ENCODE data around the gene BCLAF1.

The BCLAF1 gene

GRCh38 chr6:136323431-136324112 lies 33.9 kb upstream of the BCLAF1 start:
- no peak overlapping the region for H2BK12ac ChIP-seq (ENCODE audit: low read length)
- no peaks in the 10 kb centered on the region for H3K4me1 ChIP-seq (ENCODE audit: control insufficient read depth in 1 of 2, insufficient read depth in 2 of 2, low read length in 2 of 2)
- no peak overlapping the region for H4K12ac ChIP-seq (ENCODE audit: low read depth, low read length)
- no peak overlapping the region for H3K27ac ChIP-seq (ENCODE audit: low read depth, low read length)
- no peaks in the 10 kb centered on the region for H3K27me3 ChIP-seq (ENCODE audit: insufficient read depth, low read length)
- H2BK120ac ChIP-seq (ENCODE audit: insufficient read depth, low read length, poor library complexity) = no peak overlapping the region
- no peak overlapping the region for H3K9ac ChIP-seq (ENCODE audit: low read length)
- no CpG with 5 or more reads among the region's 10 CpGs for WGBS (ENCODE audit: extremely low coverage, insufficient coverage, insufficient read length)
- no peak overlapping the region for H3K4me2 ChIP-seq (ENCODE audit: low read length)
- no peaks in the 10 kb centered on the region for H3K79me1 ChIP-seq (ENCODE audit: low read length)
- no peak overlapping the region for H3K23ac ChIP-seq (ENCODE audit: low read length)
- H3K9me3 ChIP-seq (ENCODE audit: insufficient read depth, low read depth, low read length) = no peaks in the 10 kb centered on the region
- no peaks in the 10 kb centered on the region for H3K36me3 ChIP-seq (ENCODE audit: control insufficient read depth in 1 of 2, insufficient read depth in 2 of 2, low read length in 2 of 2)
- no peak overlapping the region for H3K14ac ChIP-seq (ENCODE audit: low read length)
- H3K18ac ChIP-seq (ENCODE audit: low read length) = no peak overlapping the region
- no peaks in the 10 kb centered on the region for H3K79me2 ChIP-seq (ENCODE audit: control insufficient read depth, insufficient read depth, low read length, poor library complexity)
- no peak overlapping the region for H2AK5ac ChIP-seq (ENCODE audit: low read length)
- no peak overlapping the region for H3K4ac ChIP-seq (ENCODE audit: low read depth, low read length)
- no peak overlapping the region for H2BK5ac ChIP-seq (ENCODE audit: low read depth, low read length, poor library complexity)
- no peak overlapping the region for H3K4me3 ChIP-seq (ENCODE audit: low read depth, low read length)
- H4K91ac ChIP-seq (ENCODE audit: low read depth, low read length) = no peak overlapping the region
- no peak overlapping the region for H4K8ac ChIP-seq (ENCODE audit: low read depth, low read length)
- DNase-seq = no peak
- H2AFZ ChIP-seq (ENCODE audit: insufficient read depth, low read length, poor library complexity) = no peak overlapping the region

GRCh38 chr6:136319732-136320131 lies 30.1 kb upstream of the BCLAF1 start:
- Histone ChIP-seq H3K14ac (ENCODE audit: low read length) (no peak overlapping the region), H2AFZ (ENCODE audit: insufficient read depth, low read length, poor library complexity) (no peak overlapping the region), H3K18ac (ENCODE audit: low read length) (no peak overlapping the region), H3K9ac (ENCODE audit: low read length) (no peak overlapping the region), H4K8ac (ENCODE audit: low read depth, low read length) (no peak overlapping the region), H3K4me2 (ENCODE audit: low read length) (no peak overlapping the region), H3K27ac (ENCODE audit: low read depth, low read length) (no peak overlapping the region), H3K9me3 (ENCODE audit: insufficient read depth, low read depth, low read length) (no peaks in the 10 kb centered on the region), H2BK12ac (ENCODE audit: low read length) (no peak overlapping the region), H3K27me3 (ENCODE audit: insufficient read depth, low read length) (no peaks in the 10 kb centered on the region), H3K36me3 (ENCODE audit: control insufficient read depth in 1 of 2, insufficient read depth in 2 of 2, low read length in 2 of 2) (no peaks in the 10 kb centered on the region), H4K91ac (ENCODE audit: low read depth, low read length) (no peak overlapping the region), H3K4ac (ENCODE audit: low read depth, low read length) (no peak overlapping the region), H4K12ac (ENCODE audit: low read depth, low read length) (no peak overlapping the region), H3K79me1 (ENCODE audit: low read length) (no peaks in the 10 kb centered on the region), H3K23ac (ENCODE audit: low read length) (no peak overlapping the region), H2AK5ac (ENCODE audit: low read length) (no peak overlapping the region), H2BK120ac (ENCODE audit: insufficient read depth, low read length, poor library complexity) (no peak overlapping the region), H2BK5ac (ENCODE audit: low read depth, low read length, poor library complexity) (no peak overlapping the region), H3K4me1 (ENCODE audit: control insufficient read depth in 1 of 2, insufficient read depth in 2 of 2, low read length in 2 of 2) (no peaks in the 10 kb centered on the region), H3K4me3 (ENCODE audit: low read depth, low read length) (no peak overlapping the region), H3K79me2 (ENCODE audit: control insufficient read depth, insufficient read depth, low read length, poor library complexity) (no peaks in the 10 kb centered on the region)
- no peak for DNase-seq

- H2AK5ac ChIP-seq (ENCODE audit: low read length) = no peak overlapping the region
- no peaks in the 10 kb centered on the region for H3K79me1 ChIP-seq (ENCODE audit: low read length)
- no peak overlapping the region for H3K4me2 ChIP-seq (ENCODE audit: low read length)
- no peak overlapping the region for H4K12ac ChIP-seq (ENCODE audit: low read depth, low read length)
- no peak overlapping the region for H2AFZ ChIP-seq (ENCODE audit: insufficient read depth, low read length, poor library complexity)
- no peak overlapping the region for H4K8ac ChIP-seq (ENCODE audit: low read depth, low read length)
- H3K27ac ChIP-seq (ENCODE audit: low read depth, low read length) = no peak overlapping the region
- no CpG with 5 or more reads among the region's 4 CpGs for WGBS (ENCODE audit: extremely low coverage, insufficient coverage, insufficient read length)
- H3K14ac ChIP-seq (ENCODE audit: low read length) = no peak overlapping the region
- DNase-seq = no peak
- H3K23ac ChIP-seq (ENCODE audit: low read length) = no peak overlapping the region
- no peaks in the 10 kb centered on the region for H3K4me1 ChIP-seq (ENCODE audit: control insufficient read depth in 1 of 2, insufficient read depth in 2 of 2, low read length in 2 of 2)
- no peak overlapping the region for H3K9ac ChIP-seq (ENCODE audit: low read length)
- no peak overlapping the region for H2BK5ac ChIP-seq (ENCODE audit: low read depth, low read length, poor library complexity)
- H3K4me3 ChIP-seq (ENCODE audit: low read depth, low read length) = no peak overlapping the region
- no peaks in the 10 kb centered on the region for H3K36me3 ChIP-seq (ENCODE audit: control insufficient read depth in 1 of 2, insufficient read depth in 2 of 2, low read length in 2 of 2)
- no peak overlapping the region for H3K18ac ChIP-seq (ENCODE audit: low read length)
- H3K9me3 ChIP-seq (ENCODE audit: insufficient read depth, low read depth, low read length) = no peaks in the 10 kb centered on the region
- H3K27me3 ChIP-seq (ENCODE audit: insufficient read depth, low read length) = no peaks in the 10 kb centered on the region
- no peak overlapping the region for H2BK12ac ChIP-seq (ENCODE audit: low read length)
- no peaks in the 10 kb centered on the region for H3K79me2 ChIP-seq (ENCODE audit: control insufficient read depth, insufficient read depth, low read length, poor library complexity)
- H3K4ac ChIP-seq (ENCODE audit: low read depth, low read length) = no peak overlapping the region
- no peak overlapping the region for H2BK120ac ChIP-seq (ENCODE audit: insufficient read depth, low read length, poor library complexity)
- H4K91ac ChIP-seq (ENCODE audit: low read depth, low read length) = no peak overlapping the region
Observed at GRCh38 chr6:136318676-136319075, 29.0 kb upstream of the BCLAF1 start.

GRCh38 chr6:136317971-136318370 lies 28.3 kb upstream of the BCLAF1 start:
- Histone ChIP-seq H4K12ac (ENCODE audit: low read depth, low read length) (no peak overlapping the region), H4K8ac (ENCODE audit: low read depth, low read length) (no peak overlapping the region), H3K79me1 (ENCODE audit: low read length) (no peaks in the 10 kb centered on the region), H3K9ac (ENCODE audit: low read length) (no peak overlapping the region), H3K36me3 (ENCODE audit: control insufficient read depth in 1 of 2, insufficient read depth in 2 of 2, low read length in 2 of 2) (no peaks in the 10 kb centered on the region), H3K27me3 (ENCODE audit: insufficient read depth, low read length) (no peaks in the 10 kb centered on the region), H4K91ac (ENCODE audit: low read depth, low read length) (no peak overlapping the region), H3K4me1 (ENCODE audit: control insufficient read depth in 1 of 2, insufficient read depth in 2 of 2, low read length in 2 of 2) (no peaks in the 10 kb centered on the region), H2BK5ac (ENCODE audit: low read depth, low read length, poor library complexity) (no peak overlapping the region), H2AFZ (ENCODE audit: insufficient read depth, low read length, poor library complexity) (no peak overlapping the region), H3K23ac (ENCODE audit: low read length) (no peak overlapping the region), H3K27ac (ENCODE audit: low read depth, low read length) (no peak overlapping the region), H2BK120ac (ENCODE audit: insufficient read depth, low read length, poor library complexity) (no peak overlapping the region), H3K4ac (ENCODE audit: low read depth, low read length) (no peak overlapping the region), H3K18ac (ENCODE audit: low read length) (no peak overlapping the region), H2AK5ac (ENCODE audit: low read length) (no peak overlapping the region), H3K9me3 (ENCODE audit: insufficient read depth, low read depth, low read length) (no peaks in the 10 kb centered on the region), H3K4me2 (ENCODE audit: low read length) (no peak overlapping the region), H2BK12ac (ENCODE audit: low read length) (no peak overlapping the region), H3K79me2 (ENCODE audit: control insufficient read depth, insufficient read depth, low read length, poor library complexity) (no peaks in the 10 kb centered on the region), H3K4me3 (ENCODE audit: low read depth, low read length) (no peak overlapping the region), H3K14ac (ENCODE audit: low read length) (no peak overlapping the region)
- DNase-seq = no peak
- WGBS (ENCODE audit: extremely low coverage, insufficient coverage, insufficient read length) = no CpG with 5 or more reads among the region's 6 CpGs
